GM18498 (cell line): ENCODE results near the gene EVX2.

Experiments
- ATAC-seq: cut with Tn5 transposase; IDR thresholded peaks from one replicate; pipeline ENCODE4 v1.9.1; 2021; ENCODE audit warnings: mild to moderate bottlenecking, moderate library complexity; ENCODE audit not compliant: unreplicated experiment

EVX2 gene

DNA sequence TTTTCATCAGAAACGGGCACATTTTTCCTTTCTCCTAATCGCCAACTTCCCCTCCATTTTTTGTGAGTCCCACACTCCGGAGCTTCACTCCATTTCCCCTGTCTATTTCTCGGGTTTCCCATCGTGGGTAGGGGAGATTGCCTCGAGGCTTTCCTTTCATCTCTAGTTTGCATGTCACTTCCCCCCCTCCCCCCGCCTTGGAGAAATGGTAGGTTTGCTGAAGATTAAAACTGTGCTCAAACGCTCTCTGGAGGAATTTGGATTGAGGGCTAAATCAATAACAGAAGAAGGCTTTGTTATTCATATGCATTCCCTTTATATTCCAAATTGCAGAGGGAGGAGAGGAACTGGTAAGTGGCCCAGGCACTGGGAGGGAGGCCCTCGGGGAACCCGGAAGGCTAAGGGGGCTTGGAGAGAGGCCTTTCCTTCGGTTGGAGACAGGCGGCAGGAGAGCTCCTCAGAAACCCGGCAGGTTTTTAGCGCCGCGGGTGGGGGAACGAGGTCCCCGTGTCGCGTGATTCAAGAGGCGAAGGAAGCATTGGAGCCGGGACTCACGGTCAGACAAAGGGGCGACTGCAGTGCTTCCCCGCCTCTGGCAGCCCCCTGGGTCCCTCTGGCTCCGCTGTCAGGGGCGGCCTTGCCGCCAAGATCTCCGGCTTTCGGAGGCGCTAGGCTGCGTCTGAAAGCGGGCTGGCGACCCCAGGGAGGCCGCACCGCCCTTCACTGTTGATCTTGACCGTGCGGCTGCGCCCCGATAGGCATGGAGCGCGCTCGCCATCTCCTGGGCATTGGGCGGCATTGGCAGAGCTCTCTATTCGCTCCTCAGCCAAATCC is 13.4 kb upstream of the EVX2 start:
- ATAC-seq, result peak; percentile 85

DNA sequence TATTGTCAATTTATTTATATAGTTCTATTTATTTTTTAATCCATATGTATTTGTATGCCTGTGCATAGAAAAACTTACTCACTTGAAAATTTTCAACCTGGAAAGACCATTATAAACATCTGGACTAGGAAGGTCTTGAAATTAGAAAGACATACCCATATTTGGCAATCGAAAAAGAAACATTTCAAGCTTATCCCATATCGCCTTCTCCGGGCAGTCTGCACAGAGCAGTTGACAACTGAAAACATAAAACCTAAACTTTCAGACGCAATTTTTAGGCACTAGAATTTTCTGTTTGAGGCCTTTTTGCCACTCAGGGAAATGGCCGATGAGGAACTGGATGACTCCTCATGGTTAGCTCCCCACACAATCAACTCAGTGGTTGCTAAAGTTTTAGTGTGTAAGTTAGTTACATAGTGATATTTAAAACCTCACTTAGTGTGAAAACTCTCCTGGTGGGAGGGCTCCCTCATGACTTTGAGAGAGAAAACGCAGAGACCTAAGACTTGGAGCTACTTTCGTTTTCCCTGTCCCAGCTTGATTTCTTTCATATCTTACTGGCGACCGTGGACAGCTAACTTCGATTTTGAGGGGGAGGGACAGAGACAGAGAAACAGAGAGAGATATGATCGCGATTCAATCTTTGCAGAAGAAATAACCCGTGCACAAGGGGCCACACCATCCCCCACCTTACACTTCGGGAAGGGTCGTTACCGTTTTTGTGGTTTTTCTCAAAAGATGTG is 12.7 kb upstream of the EVX2 start:
- no peak for ATAC-seq

DNA sequence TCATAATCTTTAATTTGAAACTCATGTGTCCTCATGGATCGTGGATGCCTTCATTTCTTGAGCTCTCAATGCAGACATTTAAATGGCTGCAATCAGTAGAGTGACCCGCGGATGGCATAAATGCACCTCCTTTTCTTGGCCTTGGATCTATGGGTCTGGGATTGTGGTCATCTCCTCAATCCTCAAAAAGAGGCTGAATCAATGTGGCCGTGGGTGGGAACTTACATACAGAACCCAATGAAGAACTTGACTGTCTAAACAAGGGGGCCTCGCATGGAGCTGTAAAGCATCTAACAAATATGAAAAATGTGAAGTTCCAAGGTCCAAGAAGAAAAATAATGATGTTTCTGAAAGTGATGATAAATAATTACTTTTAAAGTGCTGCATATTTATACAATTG is 11.7 kb upstream of the EVX2 start:
- no peak for ATAC-seq

DNA sequence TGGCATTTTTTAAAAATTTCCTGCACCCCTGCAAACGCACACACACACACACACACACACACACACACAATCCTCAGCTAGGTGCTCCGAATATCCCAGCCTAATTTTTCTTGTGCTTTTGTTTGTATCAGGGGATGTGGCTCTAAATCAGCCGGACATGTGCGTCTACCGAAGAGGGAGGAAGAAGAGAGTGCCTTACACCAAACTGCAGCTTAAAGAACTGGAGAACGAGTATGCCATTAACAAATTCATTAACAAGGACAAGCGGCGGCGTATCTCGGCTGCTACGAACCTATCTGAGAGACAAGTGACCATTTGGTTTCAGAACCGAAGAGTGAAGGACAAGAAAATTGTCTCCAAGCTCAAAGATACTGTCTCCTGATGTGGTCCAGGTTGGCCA is 10.6 kb upstream of the EVX2 start:
- no peak for ATAC-seq

DNA sequence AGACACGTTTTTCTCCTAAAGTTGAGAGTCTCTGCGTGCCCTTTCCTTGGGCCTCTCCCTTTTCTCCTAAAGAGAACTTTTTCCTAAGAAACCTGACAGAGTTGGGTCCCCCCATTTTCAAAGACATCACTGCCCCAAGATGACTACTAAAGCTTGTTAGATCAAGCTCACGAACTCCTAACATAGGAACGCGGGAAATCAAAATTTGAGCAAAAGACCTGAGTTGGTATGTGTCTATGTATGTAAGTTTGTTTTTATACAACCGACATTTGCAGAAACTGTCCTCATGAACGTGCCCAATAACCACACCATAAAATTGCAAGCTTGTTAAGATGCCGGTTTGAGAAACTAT is 10.1 kb upstream of the EVX2 start:
- no peak for ATAC-seq

DNA sequence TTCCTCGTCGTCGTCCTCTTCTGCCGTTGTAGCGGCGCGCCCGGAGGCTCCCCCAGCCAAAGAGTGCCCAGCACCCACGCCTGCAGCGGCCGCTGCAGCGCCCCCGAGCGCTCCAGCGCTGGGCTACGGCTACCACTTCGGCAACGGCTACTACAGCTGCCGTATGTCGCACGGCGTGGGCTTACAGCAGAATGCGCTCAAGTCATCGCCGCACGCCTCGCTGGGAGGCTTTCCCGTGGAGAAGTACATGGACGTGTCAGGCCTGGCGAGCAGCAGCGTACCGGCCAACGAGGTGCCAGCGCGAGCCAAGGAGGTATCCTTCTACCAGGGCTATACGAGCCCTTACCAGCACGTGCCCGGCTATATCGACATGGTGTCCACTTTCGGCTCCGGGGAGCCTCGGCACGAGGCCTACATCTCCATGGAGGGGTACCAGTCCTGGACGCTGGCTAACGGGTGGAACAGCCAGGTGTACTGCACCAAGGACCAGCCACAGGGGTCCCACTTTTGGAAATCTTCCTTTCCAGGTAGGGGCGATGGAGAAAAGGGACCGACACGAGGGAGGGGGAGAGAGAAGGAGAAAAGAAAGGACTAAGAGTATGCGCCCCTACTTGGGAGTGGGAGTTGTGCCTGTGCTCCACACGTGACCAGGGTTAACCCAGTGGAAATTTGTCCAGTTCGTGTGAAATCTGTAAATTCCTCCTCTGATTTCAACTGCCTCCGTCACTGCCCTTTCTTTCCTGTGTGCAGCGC is 9.6 kb upstream of the EVX2 start:
- ATAC-seq, result no peak

DNA sequence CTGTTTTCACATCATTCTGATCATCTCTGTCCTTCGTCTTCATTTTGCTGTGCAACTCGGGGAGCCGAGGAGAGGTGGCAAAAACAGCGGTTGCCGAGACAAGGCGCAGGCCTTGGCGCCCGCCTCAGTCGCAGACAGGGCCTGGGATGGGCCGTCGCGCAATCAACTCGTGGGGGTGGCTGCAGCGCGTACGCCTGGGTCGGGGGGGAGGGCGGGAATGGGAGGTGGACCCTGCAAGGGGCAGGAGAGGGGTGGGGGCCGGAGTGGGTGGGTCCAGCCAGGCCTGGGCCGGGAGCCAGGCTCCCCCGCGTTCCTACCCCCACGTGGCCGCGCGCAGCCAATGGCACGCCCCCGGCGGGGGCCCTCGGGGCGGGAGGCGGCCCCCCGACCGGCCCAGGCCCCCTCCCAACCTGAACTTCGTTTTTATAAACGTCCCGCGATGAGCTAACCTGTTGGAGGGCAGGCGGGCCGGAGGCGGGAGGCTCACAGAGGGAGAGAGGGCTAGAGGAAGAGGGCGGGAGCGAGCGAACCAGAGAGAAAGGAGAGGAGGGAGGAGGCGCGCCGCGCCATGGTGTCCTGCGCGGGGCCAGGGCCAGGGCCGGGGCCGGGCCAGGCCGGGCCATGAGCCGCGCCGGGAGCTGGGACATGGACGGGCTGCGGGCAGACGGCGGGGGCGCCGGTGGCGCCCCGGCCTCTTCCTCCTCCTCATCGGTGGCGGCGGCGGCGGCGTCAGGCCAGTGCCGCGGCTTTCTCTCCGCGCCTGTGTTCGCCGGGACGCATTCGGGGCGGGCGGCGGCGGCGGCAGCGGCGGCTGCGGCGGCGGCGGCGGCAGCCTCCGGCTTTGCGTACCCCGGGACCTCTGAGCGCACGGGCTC is 8.7 kb upstream of the EVX2 start, which contains the start of gene HOXD13:
HOXD13 (plus strand) TSS at position 452 of the 875 bp plus-strand sequence; CDS start at position 622, 170 bp downstream.
- no peak for ATAC-seq

DNA sequence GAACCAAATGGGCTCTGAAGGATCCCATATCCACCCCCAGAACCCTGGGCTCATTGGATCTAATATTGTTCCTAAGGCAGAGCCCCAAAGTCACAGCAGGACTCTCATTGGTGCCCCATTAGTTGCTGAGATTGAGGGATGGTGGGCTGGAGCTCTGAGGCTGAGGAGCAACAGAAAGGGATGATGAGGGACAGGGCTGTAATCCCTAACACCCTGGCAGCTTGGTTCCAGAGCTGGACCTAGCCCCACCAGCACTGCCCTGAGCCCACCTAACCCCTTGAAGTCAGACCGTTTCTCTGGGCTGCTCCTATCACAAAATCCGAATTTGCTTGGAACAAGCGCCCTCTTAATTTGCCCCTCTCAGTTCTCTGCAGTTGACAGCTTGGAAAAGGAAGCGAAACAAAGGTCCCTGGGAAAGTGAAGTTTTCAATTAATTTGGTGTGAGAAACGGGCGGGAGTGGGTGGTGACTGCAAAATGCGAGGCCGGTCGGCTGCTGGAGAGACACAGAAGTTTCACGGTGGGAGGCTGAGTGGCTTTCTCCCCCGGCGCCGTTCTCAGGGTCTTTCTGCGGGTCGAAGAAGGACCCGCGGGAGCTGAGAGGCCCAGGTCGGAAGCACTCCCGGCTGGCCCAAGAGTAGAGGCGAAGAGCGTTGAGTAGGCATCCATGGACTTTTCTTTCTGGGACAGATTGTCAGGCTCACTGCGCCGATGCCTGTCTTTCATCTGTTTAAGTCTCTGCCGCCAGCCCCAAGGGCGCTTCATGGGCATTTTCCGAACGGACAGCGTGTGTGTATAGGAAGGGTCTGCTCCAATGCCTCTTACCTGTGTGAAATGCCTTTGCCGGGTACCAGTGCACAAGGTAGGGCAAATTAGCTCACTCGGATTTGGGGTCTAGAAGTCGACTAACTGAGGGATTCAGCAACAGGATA is 7.8 kb upstream of the EVX2 start:
- no peak for ATAC-seq

DNA sequence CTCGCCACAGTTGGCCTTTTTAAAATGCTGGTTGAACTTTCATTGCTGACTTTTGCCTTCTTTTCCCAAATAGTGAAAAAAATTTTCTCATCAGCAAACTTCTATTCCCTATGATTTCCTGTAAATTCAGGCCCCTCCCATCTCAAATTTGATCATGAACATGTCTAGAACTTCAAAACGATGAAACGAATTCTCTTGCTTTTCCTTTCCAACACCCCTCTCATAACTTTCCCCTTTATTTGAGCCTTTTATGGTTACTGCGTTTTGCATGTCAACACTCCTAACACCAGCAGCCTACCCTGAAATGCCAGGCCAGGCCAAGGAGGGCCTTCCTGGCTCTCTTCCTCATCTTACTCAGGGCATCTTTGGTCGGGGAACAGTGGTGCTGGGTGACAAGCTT is 7.1 kb upstream of the EVX2 start:
- ATAC-seq, result no peak

DNA sequence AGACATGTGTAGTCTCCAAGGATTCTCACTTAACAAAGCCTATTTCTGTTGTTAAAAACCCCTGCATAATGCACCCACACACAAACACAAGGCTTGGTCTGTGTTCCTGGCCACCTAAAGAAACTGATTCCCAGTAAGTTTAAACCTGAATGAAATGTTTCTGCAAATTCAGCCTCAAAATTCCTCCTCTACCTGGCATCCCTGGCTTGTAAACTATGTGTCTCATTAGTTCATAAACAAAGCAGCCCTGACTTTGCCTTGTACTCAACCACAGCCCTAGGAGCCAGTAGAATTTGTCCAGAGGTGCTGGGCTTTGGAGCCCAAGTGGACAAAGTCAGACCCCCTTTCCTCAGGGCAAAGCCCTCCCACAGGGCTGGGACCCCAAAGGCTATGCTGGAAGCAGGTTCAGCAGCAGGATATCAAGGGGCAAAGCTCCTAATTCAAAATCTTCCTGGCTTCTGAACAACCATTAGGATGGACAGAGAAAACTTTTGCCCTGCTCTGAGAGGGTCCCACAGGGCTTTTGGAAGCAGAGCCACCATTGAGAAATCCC is 6.2 kb upstream of the EVX2 start:
- no peak for ATAC-seq

DNA sequence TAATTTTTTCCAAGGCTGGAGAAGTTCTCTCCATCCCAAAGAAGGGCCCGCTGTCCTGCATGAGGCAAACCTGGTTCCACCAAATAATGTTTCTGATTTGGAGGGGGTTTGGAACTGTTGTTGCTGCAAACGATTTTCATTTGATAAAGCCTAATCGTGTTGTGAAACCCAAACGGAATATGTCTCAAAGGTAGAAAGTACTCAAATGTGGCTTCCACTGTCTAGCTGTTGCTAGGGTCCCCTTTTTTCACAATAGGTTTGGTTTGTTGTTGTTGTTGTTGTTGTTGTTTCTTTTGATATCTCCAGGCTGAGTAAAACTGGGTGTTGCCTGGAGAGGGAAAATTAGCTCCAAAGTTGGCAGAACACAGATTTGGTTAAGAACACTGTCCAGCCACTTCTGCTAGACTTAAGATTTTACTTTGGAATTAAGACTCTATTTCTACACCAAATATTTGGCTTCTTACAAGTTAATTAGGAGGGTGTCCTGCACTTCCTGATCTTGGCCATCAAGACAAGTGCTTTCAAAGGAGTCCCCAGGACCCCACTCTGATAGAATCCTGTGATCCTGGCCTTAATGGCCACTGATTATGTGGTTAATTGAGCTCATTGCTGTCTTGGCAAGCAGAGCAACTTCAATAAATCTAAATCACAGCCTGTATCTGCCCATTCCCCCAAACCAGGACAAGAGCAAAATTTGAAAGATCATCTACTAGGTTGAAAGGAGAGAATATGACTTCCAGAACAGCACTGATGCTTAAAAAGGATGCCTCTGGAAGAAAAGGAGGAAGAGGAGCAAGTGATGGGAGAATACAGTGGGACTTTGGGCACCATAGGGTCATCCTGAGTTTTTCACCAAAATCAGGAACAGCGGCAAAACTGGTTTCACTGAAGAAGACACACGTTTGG is 5.4 kb upstream of the EVX2 start:
- no peak for ATAC-seq

DNA sequence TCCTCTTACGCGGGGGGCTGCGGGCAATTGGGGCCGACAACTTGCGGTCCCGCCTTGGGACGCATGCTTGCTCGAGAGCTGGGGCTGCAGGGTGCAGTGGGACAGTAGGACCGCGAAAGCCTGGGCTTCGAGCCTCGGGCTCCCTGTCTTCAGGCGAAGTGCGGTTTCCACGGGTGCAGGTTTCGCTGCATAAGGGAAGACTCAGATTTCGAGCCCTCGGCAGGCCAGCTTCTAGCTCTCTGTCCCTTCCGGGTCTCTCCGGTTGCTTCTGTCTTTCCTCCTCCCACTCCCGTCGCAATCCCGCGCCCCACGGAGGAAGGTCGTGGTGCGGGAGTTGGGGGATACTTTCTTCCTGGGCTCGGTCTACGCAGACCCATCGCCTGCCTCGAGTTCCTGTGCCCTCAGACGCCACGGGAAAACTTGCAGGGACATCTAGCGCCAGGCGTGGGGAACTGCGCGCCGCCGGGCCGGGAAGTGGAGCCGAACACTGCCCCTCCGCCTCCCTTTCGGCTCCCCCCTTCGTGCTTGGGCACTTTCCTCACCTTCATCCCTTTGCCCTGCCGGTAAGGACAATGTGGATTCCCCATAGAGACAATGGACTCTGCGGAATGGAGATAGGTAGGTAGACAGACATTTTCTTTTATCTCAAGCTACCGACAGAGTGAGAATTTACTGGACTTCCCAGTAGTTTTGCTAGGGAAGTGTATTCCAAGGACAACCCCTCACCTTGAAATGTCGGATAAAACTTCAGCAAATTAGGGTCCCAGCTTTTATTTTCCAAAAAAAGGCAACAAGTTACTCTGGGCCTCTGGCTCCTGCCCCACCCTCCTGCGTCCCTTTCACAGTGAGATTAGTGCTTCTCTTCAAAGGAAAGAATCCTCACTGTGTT is 4.5 kb upstream of the EVX2 start:
- ATAC-seq, result peak; percentile 66

DNA sequence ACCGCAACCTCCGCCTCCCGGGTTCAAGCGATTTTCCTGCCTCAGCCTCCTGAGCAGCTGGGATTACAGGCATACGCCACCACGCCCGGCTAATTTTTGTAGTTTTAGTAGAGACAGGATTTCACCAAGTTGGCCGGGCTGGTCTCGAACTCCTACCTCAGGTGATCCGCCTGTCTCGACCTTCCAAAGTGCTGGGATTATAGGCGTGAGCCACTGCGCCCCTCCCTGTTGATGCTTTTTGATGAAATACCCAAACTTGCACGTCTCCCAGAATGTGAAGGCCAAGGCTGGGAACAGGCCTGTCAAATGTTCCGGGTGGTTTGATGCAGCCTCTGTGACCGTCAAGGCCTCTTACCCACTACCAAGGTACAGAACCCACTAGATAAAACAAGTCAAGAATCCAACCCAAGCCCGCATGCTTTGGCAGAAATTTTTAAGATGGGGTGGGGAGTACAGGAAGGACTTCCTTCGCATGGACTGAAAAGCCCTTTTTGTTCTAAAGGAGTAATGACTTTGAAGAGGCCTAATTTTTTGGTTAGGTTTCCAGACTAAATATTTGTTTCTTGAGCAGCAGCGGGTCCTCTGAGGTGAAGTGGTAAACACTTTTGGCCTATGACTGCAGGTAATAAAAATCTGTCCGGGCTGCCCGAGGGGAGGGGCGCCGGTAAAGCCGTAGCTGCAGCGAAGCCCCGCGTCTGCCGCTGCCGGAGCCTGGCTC is 3.7 kb upstream of the EVX2 start:
- ATAC-seq, result no peak

DNA sequence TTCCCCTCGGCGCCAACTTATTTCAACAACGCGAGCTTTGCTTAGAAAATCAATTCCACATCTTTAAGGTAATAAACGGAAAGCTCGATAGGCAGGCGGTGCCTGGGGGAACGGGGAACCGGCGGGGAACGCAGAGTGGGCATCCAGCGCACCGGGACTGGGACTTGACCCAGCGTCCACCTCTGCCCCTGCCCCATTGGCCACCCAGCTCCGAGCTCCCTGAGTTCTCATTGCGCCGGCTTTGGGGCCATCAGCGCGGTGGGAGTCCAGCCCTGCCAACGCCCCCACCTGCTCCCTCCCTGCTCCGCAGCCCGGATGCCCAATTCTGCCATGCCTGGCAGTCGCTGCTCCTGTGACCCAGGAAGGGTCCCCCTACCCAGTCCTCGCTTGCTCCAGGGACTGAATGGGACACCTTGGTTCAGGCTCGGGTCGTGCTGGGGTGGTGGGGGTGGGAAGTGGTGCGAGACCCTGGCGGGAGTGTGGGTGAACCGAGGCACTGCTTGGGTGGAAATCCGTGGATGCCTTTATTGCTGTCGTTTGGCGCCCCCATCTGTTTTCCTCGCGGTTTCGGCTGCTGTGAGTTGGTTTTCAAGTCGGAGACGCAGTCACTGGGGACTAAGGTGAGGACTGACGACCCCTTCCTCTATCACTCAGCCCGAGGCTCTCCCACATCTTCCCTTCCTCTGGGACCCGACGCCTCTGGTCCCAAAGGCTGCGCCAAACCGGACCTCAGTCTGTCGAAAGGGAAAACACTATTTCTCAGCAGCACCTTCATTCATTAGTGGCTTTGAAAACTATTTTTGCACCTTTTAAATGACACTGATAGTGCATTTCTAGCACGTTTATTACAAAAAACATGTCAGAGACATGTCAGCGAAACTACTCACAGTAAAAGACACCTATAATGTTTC is 2.4 kb upstream of the EVX2 start:
- no peak for ATAC-seq

DNA sequence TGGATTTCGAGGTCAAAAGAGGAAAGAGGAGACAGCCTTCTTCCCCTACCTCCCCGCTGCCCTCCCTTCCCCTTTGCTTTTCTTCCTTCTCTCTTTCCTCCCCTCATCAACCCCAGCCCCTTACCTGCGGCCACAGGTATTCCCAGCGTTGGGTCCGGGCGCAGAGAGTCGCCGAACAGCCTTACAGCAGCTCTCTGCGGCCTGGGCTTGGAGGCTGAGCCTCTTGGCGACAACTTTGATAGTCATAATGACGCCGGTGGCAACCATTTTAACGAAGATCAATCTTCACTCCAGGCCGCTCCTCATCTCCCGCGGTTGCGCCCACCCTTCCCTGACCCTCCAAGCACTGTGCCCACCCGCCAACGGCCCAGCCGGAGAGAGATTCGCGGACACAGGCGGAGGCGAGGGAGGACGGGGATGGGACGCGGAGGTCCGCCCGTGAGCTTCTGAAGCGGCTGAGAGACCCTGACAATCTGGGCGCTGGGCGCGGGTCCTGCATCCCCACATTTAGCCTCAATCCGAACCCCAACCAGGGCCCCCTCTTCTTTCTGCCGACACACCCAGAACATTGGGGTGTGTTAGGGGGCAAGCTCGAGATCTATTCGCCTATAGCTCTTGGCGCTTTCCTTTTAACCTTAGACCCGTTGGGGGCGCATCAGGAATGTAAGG is 1.5 kb upstream of the EVX2 start:
- ATAC-seq, result no peak
